A172 (cell line): ENCODE measurements around the gene FGF5. TPM values are rescaled to one million over a fixed set of nuclear protein-coding genes. Genes with fewer than 3 reads are reported as not detected.
A peak's percentile ranks its signal among the peaks of the same experiment; 100 is the strongest.

ENCODE experiments used
- DNase-seq: peaks from one replicate; pipeline ENCODE4 v3.0.0-alpha.2; 2015; ENCODE audit warnings: low spot score
- total RNA-seq: library from RNA; depleted of rRNA; stranded (reverse); fragments of >200 nt; shearing (Covaris generic); gene quantifications from 2 replicates; pipeline ENCODE4 v1.2.3, GENCODE V29; 2014; rRNA removed

The FGF5 gene
- total RNA-seq, 1 experiment from 2014 or later: 1.5 TPM

- peak; percentile 83 for DNase-seq
These were observed 69.3 kb downstream of the FGF5 start, which contains the start of gene CFAP299 for GRCh38 chr4:80335554-80336358. Gene CFAP299 (plus strand): TSS chr4:80335730.

- DNase-seq: no peak
These were observed 70.1 kb downstream of the FGF5 start for GRCh38 chr4:80336582-80336981.

- DNase-seq: no peak
These were observed 73.6 kb downstream of the FGF5 start for GRCh38 chr4:80340036-80340435.

Other genes with a start within 250 kb of the FGF5 start
- gene ANTXR2, start 193.4 kb upstream of the FGF5 start, total RNA-seq: 29.2 and 33.1 TPM in 2 replicates
- gene PRDM8, start 69.2 kb upstream of the FGF5 start, total RNA-seq: 3.2 and 3.4 TPM in 2 replicates
- gene CFAP299, start 69.1 kb downstream of the FGF5 start, total RNA-seq: 0.28 and 3.8 TPM in 2 replicates